Endothelial cell (in vitro differentiated cells): ENCODE results near the gene MPHOSPH10. TPM values are rescaled to one million over a fixed set of nuclear protein-coding genes. Genes with fewer than 3 reads are reported as not detected.

Experiments used
- DNase-seq: peaks from one replicate; pipeline ENCODE4 v3.0.0; 2021; ENCODE audit warnings: low spot score
- H3K27ac Mint-ChIP-seq: one replicate; pipeline ENCODE4 v1.8.0; 2021; ENCODE audit warnings: mixed read lengths, inconsistent platforms; ENCODE audit not compliant: unreplicated experiment
- H3K27me3 Mint-ChIP-seq: one replicate; pipeline ENCODE4 v1.8.0; 2021; ENCODE audit warnings: mild to moderate bottlenecking, moderate library complexity, mixed read lengths, inconsistent platforms; ENCODE audit not compliant: unreplicated experiment
- H3K36me3 Mint-ChIP-seq: one replicate; pipeline ENCODE4 v1.8.0; 2021; ENCODE audit warnings: mild to moderate bottlenecking, low read depth, mixed read lengths, inconsistent platforms; ENCODE audit not compliant: unreplicated experiment
- H3K4me1 Mint-ChIP-seq: one replicate; pipeline ENCODE4 v1.8.0; 2021; ENCODE audit warnings: mild to moderate bottlenecking, mixed read lengths, inconsistent platforms; ENCODE audit not compliant: unreplicated experiment
- H3K4me3 Mint-ChIP-seq: one replicate; pipeline ENCODE4 v1.8.0; 2021; ENCODE audit warnings: mild to moderate bottlenecking, mixed read lengths, inconsistent platforms; ENCODE audit not compliant: unreplicated experiment
- H3K9me3 Mint-ChIP-seq: one replicate; pipeline ENCODE4 v1.8.0; 2021; ENCODE audit warnings: mixed read lengths, inconsistent platforms; ENCODE audit not compliant: unreplicated experiment
- total RNA-seq: library from RNA; stranded (reverse); fragmentation: NEBNext Ultra II Directional; extraction: Animal tissue kit (Norgen Biotek cat#: 25700); gene quantifications from one replicate; pipeline ENCODE4 v1.2.1, GENCODE V29; 2021; ENCODE audit not compliant: unreplicated experiment
- TF ChIP-seq, protein P1 (sequence below): fragments of 200-600 bp; sonication (generic); IDR thresholded peaks from one replicate; pipeline ENCODE4 v1.5.0; 2021; ENCODE audit warnings: antibody characterized with exemption; ENCODE audit not compliant: unreplicated experiment

The MPHOSPH10 gene
- total RNA-seq, 1 donor from 2014 or later = 24.7 TPM

GRCh38 chr2:71108091-71108490, 22.3 kb upstream of the MPHOSPH10 start:
- DNase-seq = no peak
- Mint-ChIP-seq H3K27ac (no peak overlapping the region), H3K9me3 (no peaks in the 10 kb centered on the region), H3K4me1 (no peaks in the 10 kb centered on the region), H3K36me3 (peaks cover 3% of the 10 kb centered on the region), H3K27me3 (no peaks in the 10 kb centered on the region), H3K4me3 (no peak overlapping the region)
- TF ChIP-seq, protein P1, sequence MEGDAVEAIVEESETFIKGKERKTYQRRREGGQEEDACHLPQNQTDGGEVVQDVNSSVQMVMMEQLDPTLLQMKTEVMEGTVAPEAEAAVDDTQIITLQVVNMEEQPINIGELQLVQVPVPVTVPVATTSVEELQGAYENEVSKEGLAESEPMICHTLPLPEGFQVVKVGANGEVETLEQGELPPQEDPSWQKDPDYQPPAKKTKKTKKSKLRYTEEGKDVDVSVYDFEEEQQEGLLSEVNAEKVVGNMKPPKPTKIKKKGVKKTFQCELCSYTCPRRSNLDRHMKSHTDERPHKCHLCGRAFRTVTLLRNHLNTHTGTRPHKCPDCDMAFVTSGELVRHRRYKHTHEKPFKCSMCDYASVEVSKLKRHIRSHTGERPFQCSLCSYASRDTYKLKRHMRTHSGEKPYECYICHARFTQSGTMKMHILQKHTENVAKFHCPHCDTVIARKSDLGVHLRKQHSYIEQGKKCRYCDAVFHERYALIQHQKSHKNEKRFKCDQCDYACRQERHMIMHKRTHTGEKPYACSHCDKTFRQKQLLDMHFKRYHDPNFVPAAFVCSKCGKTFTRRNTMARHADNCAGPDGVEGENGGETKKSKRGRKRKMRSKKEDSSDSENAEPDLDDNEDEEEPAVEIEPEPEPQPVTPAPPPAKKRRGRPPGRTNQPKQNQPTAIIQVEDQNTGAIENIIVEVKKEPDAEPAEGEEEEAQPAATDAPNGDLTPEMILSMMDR = no peak

GRCh38 chr2:71113843-71114242, 16.6 kb upstream of the MPHOSPH10 start:
- Mint-ChIP-seq H3K36me3 (no peaks in the 10 kb centered on the region), H3K27ac (no peak overlapping the region), H3K4me1 (no peaks in the 10 kb centered on the region), H3K4me3 (no peak overlapping the region), H3K9me3 (no peaks in the 10 kb centered on the region), H3K27me3 (no peaks in the 10 kb centered on the region)
- no peak for DNase-seq
- TF ChIP-seq, protein P1 = no peak

- TF ChIP-seq, protein P1 = no peak
- Mint-ChIP-seq H3K4me3 (no peak overlapping the region), H3K4me1 (no peaks in the 10 kb centered on the region), H3K36me3 (no peaks in the 10 kb centered on the region), H3K27ac (no peak overlapping the region), H3K9me3 (no peaks in the 10 kb centered on the region), H3K27me3 (no peaks in the 10 kb centered on the region)
- no peak for DNase-seq
Measured at GRCh38 chr2:71117063-71117462, 13.4 kb upstream of the MPHOSPH10 start.

GRCh38 chr2:71120195-71120594, 10.2 kb upstream of the MPHOSPH10 start:
- Mint-ChIP-seq H3K4me1 (no peaks in the 10 kb centered on the region), H3K9me3 (no peaks in the 10 kb centered on the region), H3K36me3 (no peaks in the 10 kb centered on the region), H3K27me3 (no peaks in the 10 kb centered on the region), H3K4me3 (no peak overlapping the region), H3K27ac (no peak overlapping the region)
- DNase-seq = no peak
- TF ChIP-seq, protein P1 = no peak

GRCh38 chr2:71121479-71121878, 9.0 kb upstream of the MPHOSPH10 start:
- peak overlapping the region; percentile 60 for H3K4me3 Mint-ChIP-seq

More at GRCh38 chr2:71121479-71121878, 9.0 kb upstream of the MPHOSPH10 start:
- no peaks in the 10 kb centered on the region for H3K9me3 Mint-ChIP-seq
- TF ChIP-seq, protein P1 = no peak
- no peak overlapping the region for H3K27ac Mint-ChIP-seq
- no peaks in the 10 kb centered on the region for H3K36me3 Mint-ChIP-seq
- H3K4me1 Mint-ChIP-seq = no peaks in the 10 kb centered on the region
- H3K27me3 Mint-ChIP-seq = no peaks in the 10 kb centered on the region
- no peak for DNase-seq
